ENCODE results near the gene TXK.

TXK gene

DNA sequence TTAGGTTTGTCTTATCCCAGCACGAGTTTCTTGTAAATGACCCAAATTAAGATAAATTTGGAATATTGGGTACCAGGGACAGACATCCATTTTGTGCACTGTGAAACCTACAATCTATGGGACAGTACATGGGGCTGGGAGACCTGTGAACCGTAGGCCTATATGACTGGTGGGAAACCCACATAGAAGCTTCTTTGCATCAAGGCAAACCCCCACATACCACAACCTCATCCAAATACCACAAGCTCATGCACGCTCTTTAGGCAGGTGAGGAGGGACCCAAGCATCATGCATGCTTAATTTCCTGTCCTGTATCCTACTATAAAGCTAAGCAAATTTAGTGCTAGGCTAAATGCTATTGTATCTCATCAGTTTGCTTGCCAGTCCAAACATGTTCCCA lies 69.7 kb downstream of the TXK start:
- H3K4me3 ChIP-seq (IDR thresholded peaks at IDR 0.05; ENCODE audit: insufficient read depth, low read depth, low read length) = no peak overlapping the region
- no peak overlapping the region for H3K27ac ChIP-seq

DNA sequence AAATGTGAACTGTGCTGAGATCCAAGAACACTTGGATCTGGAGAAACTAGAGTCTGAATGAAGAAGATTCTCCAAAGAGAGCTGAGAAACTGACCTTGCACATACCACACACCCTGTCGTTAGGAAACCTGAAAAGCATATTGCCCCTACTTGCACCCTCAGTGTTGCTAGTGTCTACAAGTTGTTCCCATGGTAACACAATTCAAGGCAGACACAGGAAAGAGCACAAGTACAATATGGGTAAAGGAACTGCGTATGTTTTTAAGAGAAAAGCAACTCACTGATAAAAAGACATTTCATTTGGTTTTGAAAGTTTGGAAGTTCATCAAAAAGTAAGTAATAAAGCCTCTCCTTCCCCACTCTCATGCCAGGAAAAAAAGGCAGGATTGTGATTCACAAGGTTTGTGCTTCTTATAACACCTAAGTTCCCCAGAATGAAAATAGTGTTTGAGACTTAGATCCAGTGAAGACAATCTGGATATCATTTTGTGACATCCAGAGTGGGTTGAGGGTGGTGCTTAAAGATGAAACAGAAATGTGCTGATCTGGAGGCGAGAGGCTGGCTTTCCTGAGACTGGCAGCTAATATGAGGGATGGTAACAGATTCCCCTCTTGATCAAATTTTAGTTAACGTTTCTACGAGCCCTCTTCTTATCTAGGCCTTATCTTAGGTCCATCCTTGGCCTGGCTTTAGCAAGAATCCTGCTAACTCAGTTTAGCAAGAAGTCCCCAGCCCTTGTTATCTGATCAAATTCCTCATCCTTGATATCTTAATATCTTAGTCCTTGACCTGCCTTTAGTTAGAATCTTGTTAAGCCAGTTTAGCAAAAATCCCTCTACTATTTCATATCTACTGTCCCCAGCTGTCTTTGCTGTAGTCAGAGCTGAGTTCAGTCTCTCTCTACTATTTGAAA lies 75.2 kb downstream of the TXK start:
- TF ChIP-seq, protein P1, sequence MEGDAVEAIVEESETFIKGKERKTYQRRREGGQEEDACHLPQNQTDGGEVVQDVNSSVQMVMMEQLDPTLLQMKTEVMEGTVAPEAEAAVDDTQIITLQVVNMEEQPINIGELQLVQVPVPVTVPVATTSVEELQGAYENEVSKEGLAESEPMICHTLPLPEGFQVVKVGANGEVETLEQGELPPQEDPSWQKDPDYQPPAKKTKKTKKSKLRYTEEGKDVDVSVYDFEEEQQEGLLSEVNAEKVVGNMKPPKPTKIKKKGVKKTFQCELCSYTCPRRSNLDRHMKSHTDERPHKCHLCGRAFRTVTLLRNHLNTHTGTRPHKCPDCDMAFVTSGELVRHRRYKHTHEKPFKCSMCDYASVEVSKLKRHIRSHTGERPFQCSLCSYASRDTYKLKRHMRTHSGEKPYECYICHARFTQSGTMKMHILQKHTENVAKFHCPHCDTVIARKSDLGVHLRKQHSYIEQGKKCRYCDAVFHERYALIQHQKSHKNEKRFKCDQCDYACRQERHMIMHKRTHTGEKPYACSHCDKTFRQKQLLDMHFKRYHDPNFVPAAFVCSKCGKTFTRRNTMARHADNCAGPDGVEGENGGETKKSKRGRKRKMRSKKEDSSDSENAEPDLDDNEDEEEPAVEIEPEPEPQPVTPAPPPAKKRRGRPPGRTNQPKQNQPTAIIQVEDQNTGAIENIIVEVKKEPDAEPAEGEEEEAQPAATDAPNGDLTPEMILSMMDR (conservative IDR thresholded peaks at IDR 0.05; ENCODE audit: low read depth, low read length) = no peak
- Histone ChIP-seq H3K27me3 (ENCODE audit: insufficient read depth, low read depth) (no peaks in the 10 kb centered on the region), H3K27ac (no peak overlapping the region), H3K4me1 (ENCODE audit: low read depth, poor library complexity, severe bottlenecking) (no peaks in the 10 kb centered on the region), H3K4me2 (no peak overlapping the region), H4K20me1 (ENCODE audit: insufficient read depth) (no peaks in the 10 kb centered on the region), H3K4me3 (IDR thresholded peaks at IDR 0.05; ENCODE audit: insufficient read depth, low read depth, low read length) (no peak overlapping the region), H3K9ac (no peak overlapping the region), H3K79me2 (ENCODE audit: insufficient read depth, low read depth) (no peaks in the 10 kb centered on the region), H3K36me3 (ENCODE audit: insufficient read depth) (no peaks in the 10 kb centered on the region), H2AFZ (ENCODE audit: low read depth) (no peak overlapping the region)

More for the DNA sequence above, 69.7 kb downstream of the TXK start:
- Histone ChIP-seq H4K20me1 (ENCODE audit: insufficient read depth) (no peaks in the 10 kb centered on the region), H2AFZ (ENCODE audit: low read depth) (no peak overlapping the region), H3K27me3 (ENCODE audit: insufficient read depth, low read depth) (no peaks in the 10 kb centered on the region), H3K36me3 (ENCODE audit: insufficient read depth) (no peaks in the 10 kb centered on the region), H3K4me1 (ENCODE audit: low read depth, poor library complexity, severe bottlenecking) (no peaks in the 10 kb centered on the region), H3K79me2 (ENCODE audit: insufficient read depth, low read depth) (no peaks in the 10 kb centered on the region), H3K9ac (no peak overlapping the region), H3K4me2 (no peak overlapping the region)
- TF ChIP-seq, protein P1 (conservative IDR thresholded peaks at IDR 0.05; ENCODE audit: low read depth, low read length) = no peak

DNA sequence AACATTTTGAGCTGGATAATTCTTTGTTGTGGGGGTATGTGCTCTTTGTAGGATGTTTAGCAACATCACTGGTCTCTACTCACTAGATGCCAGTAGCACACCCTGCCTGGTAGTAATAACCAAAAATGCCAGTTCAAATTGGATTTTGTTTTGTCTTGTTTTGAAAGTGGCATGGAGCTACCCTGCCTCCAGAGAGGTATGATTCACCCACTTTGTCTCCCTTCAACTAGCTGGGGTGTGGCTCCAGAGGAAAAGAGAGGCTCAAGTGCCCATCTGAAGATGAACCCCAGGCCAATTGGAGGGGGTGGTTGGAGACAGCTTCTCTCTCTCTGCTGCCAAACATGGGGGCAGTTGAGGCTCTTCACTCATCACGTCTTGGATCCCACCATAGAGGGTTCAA lies 83.0 kb downstream of the TXK start:
- H3K36me3 ChIP-seq (ENCODE audit: insufficient read depth) = no peaks in the 10 kb centered on the region
- no peak overlapping the region for H3K4me3 ChIP-seq (IDR thresholded peaks at IDR 0.05; ENCODE audit: insufficient read depth, low read depth, low read length)
- H3K9ac ChIP-seq = no peak overlapping the region
- peaks cover 8% of the 10 kb centered on the region for H3K4me1 ChIP-seq (ENCODE audit: low read depth, poor library complexity, severe bottlenecking)
- TF ChIP-seq, protein P1 (conservative IDR thresholded peaks at IDR 0.05; ENCODE audit: low read depth, low read length) = no peak
- H3K4me2 ChIP-seq = no peak overlapping the region
- H3K27ac ChIP-seq = no peak overlapping the region
- H3K79me2 ChIP-seq (ENCODE audit: insufficient read depth, low read depth) = no peaks in the 10 kb centered on the region
- H3K27me3 ChIP-seq (ENCODE audit: insufficient read depth, low read depth) = peaks cover 27% of the 10 kb centered on the region
- H2AFZ ChIP-seq (ENCODE audit: low read depth) = no peak overlapping the region
- no peaks in the 10 kb centered on the region for H4K20me1 ChIP-seq (ENCODE audit: insufficient read depth)

DNA sequence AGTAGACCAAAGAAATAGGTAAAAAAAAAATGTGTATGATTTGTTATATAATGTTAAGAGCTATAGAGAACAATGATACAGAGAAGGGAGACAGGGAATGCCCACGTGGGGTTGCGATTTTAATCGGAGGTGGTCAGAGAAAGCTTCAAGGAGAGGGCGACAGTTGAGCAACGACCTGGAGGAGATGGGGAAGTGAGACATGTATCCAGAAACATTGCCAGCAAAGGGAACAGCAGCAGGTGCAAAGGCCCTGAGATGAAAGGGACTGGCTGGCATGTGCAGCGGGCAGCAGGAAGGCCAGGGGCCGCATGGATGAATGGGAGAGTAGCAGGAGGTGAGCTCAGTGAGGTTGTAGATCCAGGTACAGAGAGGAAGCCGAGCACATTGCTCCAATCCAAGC lies 84.6 kb downstream of the TXK start:
- peaks cover 8% of the 10 kb centered on the region for H3K4me1 ChIP-seq (ENCODE audit: low read depth, poor library complexity, severe bottlenecking)
- TF ChIP-seq, protein P1 (conservative IDR thresholded peaks at IDR 0.05; ENCODE audit: low read depth, low read length) = no peak
- H3K27ac ChIP-seq = no peak overlapping the region
- H3K4me2 ChIP-seq = no peak overlapping the region
- no peak overlapping the region for H3K4me3 ChIP-seq (IDR thresholded peaks at IDR 0.05; ENCODE audit: insufficient read depth, low read depth, low read length)
- H3K36me3 ChIP-seq (ENCODE audit: insufficient read depth) = no peaks in the 10 kb centered on the region
- no peak overlapping the region for H3K9ac ChIP-seq
- H3K27me3 ChIP-seq (ENCODE audit: insufficient read depth, low read depth) = peaks cover 27% of the 10 kb centered on the region
- no peaks in the 10 kb centered on the region for H4K20me1 ChIP-seq (ENCODE audit: insufficient read depth)
- H2AFZ ChIP-seq (ENCODE audit: low read depth) = no peak overlapping the region
- H3K79me2 ChIP-seq (ENCODE audit: insufficient read depth, low read depth) = no peaks in the 10 kb centered on the region

Data from KMS-11 (cell line).